DND-41 (cell line): ENCODE measurements around the gene MYLK4.

Experiments used
- EZH2 ChIP-seq: IDR thresholded peaks from 3 replicates; pipeline ENCODE4 v1.6.1; 2012; ENCODE audit warnings: borderline replicate concordance, low read depth, mild to moderate bottlenecking, moderate library complexity, low read length, inconsistent platforms; ENCODE audit not compliant: severe bottlenecking
- TF ChIP-seq, protein P1 (sequence below): IDR thresholded peaks from 2 replicates; pipeline ENCODE4 v1.5.1; 2012; ENCODE audit warnings: borderline replicate concordance, low read length, moderate library complexity, mild to moderate bottlenecking; ENCODE audit not compliant: poor library complexity, severe bottlenecking; ENCODE audit errors: extremely low read depth

DNA sequence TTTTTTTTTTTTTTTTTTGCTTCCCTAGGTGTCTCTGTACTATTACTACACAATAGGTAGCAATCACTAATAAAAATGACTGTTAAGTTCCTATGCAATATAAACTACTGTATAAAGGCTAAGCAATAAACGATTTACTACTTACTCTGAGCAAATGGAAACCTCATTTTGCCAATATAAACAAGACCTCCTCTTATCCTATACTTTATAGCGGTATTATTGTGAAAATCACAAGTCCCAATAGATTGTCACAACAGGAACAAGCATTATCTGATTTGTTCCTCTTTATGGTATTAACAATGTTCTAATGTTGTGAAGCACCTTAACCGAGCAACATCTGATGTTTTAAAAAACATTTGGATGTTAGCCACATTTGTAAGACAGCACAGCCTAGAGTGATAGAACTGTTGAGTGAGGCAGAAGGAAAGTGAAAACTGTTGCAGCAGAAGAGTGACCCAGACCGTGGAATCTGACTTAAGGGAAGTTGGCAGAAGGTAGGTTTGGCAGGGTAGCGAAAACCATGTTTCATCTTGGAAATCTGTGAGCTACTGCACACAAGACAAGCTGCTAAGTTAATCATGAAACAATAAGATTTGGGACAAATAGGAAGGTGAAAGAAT is 94.2 kb downstream of the MYLK4 start:
- TF ChIP-seq, protein P1, sequence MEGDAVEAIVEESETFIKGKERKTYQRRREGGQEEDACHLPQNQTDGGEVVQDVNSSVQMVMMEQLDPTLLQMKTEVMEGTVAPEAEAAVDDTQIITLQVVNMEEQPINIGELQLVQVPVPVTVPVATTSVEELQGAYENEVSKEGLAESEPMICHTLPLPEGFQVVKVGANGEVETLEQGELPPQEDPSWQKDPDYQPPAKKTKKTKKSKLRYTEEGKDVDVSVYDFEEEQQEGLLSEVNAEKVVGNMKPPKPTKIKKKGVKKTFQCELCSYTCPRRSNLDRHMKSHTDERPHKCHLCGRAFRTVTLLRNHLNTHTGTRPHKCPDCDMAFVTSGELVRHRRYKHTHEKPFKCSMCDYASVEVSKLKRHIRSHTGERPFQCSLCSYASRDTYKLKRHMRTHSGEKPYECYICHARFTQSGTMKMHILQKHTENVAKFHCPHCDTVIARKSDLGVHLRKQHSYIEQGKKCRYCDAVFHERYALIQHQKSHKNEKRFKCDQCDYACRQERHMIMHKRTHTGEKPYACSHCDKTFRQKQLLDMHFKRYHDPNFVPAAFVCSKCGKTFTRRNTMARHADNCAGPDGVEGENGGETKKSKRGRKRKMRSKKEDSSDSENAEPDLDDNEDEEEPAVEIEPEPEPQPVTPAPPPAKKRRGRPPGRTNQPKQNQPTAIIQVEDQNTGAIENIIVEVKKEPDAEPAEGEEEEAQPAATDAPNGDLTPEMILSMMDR, result no peak
- no peak for TF ChIP-seq EZH2
